Mucosa of descending colon (tissue), 3 donors: ENCODE results near the gene HSF5. TPM values are rescaled to one million over a fixed set of nuclear protein-coding genes. Genes with fewer than 3 reads are reported as not detected.

Source experiments
- ATAC-seq: fragments of 200-7000 bp; cut with Tn5 transposase; one replicate; pipeline ENCODE4 v1.9.1; 2020; ENCODE audit warnings: mild to moderate bottlenecking, moderate library complexity
- DNase-seq, 3 donors: peaks; one replicate each; pipeline ENCODE4 v3.0.0-alpha.2; 2020
- H3K36me3 ChIP-seq: fragments of 200-600 bp; one replicate; pipeline ENCODE4 v1.8.0; 2021; ENCODE audit warnings: low read depth, mild to moderate bottlenecking
- H3K4me1 ChIP-seq: fragments of 200-600 bp; one replicate; pipeline ENCODE4 v1.8.0; 2021; ENCODE audit warnings: low read depth, mild to moderate bottlenecking
- H3K4me3 ChIP-seq: fragments of 200-600 bp; one replicate; pipeline ENCODE4 v1.8.0; 2021; ENCODE audit warnings: mild to moderate bottlenecking
- H3K9me3 ChIP-seq: fragments of 200-600 bp; one replicate; pipeline ENCODE4 v1.8.0; 2021; ENCODE audit warnings: mild to moderate bottlenecking
- intact Hi-C, 2 donors: fragments of 100-400 bp; cut with DNase I in 1 of 2; cut with micrococcal nuclease in 1 of 2; formaldehyde crosslinking; loops; one replicate each; pipeline versions ENCODE4 v1.11.0 to v1.11.1; 2022; cut with DNase I, micrococcal nuclease
- total RNA-seq, 3 donors: library from RNA; stranded (reverse); fragmentation: NEBNext Ultra II Directional in 2 of 3; extraction: Animal tissue kit (Norgen Biotek cat#: 25700) in 2 of 3; gene quantifications; one replicate each; pipeline versions ENCODE4 v1.2.1 to v1.2.4, GENCODE V29; 2021 to 2023
- TF ChIP-seq, protein P1 (sequence below): fragments of 200-600 bp; IDR thresholded peaks from one replicate; pipeline ENCODE4 v1.8.0; 2022; ENCODE audit warnings: antibody characterized with exemption, mild to moderate bottlenecking
- donor health status: DM: no; HTN: no; CAD: no; lungs with moderate emphysema.
- donor health status: DM: no; HTN: no; CAD: no.
- donor health status: DM: no; HTN: yes; CAD: no.

HSF5 gene
- total RNA-seq, 3 donors from 2014 or later = 0.07 to 0.09 TPM; not detected in 1

DNA sequence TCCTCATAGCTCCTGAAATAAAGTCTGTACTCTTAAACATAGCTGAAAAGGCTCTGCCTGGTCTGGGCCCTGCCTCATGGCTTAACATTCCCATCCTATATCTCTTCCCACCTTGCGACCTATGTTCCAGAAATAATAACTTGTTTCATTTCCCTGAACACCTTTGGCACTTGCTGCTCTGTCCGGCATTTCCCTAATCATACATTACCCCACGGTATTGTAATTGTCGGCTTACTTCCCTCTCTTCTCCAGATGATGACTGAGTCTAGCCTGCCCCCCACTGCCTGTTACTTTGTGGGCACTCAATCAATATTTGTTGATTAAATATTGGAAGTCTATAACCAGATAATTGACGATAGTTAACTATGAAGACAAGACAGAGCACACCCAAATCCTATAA is 113.0 kb downstream of the HSF5 start:
- intact Hi-C loops = no loop called here
- no peaks in the 10 kb centered on the region for H3K36me3 ChIP-seq
- DNase-seq (no peak), ATAC-seq (peak; percentile 57)
- TF ChIP-seq, protein P1, sequence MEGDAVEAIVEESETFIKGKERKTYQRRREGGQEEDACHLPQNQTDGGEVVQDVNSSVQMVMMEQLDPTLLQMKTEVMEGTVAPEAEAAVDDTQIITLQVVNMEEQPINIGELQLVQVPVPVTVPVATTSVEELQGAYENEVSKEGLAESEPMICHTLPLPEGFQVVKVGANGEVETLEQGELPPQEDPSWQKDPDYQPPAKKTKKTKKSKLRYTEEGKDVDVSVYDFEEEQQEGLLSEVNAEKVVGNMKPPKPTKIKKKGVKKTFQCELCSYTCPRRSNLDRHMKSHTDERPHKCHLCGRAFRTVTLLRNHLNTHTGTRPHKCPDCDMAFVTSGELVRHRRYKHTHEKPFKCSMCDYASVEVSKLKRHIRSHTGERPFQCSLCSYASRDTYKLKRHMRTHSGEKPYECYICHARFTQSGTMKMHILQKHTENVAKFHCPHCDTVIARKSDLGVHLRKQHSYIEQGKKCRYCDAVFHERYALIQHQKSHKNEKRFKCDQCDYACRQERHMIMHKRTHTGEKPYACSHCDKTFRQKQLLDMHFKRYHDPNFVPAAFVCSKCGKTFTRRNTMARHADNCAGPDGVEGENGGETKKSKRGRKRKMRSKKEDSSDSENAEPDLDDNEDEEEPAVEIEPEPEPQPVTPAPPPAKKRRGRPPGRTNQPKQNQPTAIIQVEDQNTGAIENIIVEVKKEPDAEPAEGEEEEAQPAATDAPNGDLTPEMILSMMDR = no peak
- H3K4me3 ChIP-seq = no peak overlapping the region
- H3K4me1 ChIP-seq = peaks cover 48% of the 10 kb centered on the region
- H3K9me3 ChIP-seq = no peaks in the 10 kb centered on the region

GRCh38 chr17:58373923-58374322 is 114.3 kb downstream of the HSF5 start:
- Histone ChIP-seq H3K4me1 (peaks cover 42% of the 10 kb centered on the region), H3K4me3 (no peak overlapping the region), H3K9me3 (no peaks in the 10 kb centered on the region), H3K36me3 (no peaks in the 10 kb centered on the region)
- no peak for DNase-seq
- TF ChIP-seq, protein P1 = no peak
- intact Hi-C loops = no loop called here
- ATAC-seq = no peak

DNA sequence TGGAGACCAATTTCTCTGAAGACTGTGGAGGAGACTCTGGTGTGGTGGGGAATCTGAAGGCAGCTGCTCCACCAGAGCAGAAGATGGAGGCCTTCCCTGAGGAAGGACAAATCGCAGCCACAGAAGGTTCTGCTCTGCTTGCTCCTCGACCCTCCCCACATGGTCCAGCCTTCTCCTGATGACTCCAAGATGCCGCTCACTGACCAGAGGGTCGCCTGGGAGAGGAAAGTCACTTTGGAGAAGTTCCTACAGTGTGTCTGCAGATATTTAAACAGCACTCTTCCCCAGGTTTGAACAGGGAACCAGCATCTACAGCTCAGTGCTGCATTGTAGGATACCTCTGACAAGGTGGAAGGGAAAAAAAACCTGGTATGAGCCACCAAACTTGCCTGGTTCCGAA is 115.2 kb downstream of the HSF5 start:
- Histone ChIP-seq H3K4me3 (no peak overlapping the region), H3K9me3 (no peaks in the 10 kb centered on the region), H3K4me1 (peaks cover 40% of the 10 kb centered on the region), H3K36me3 (no peaks in the 10 kb centered on the region)
- intact Hi-C loops = no loop called here
- TF ChIP-seq, protein P1 = no peak
- no peak for DNase-seq
- ATAC-seq = no peak

GRCh38 chr17:58371300-58371950 is 116.8 kb downstream of the HSF5 start:
- intact Hi-C loops = no loop called here
- TF ChIP-seq, protein P1 = no peak
- Histone ChIP-seq H3K4me1 (peaks cover 45% of the 10 kb centered on the region), H3K9me3 (no peaks in the 10 kb centered on the region), H3K36me3 (no peaks in the 10 kb centered on the region), H3K4me3 (no peak overlapping the region)
- no peak for DNase-seq
- no peak for ATAC-seq

DNA sequence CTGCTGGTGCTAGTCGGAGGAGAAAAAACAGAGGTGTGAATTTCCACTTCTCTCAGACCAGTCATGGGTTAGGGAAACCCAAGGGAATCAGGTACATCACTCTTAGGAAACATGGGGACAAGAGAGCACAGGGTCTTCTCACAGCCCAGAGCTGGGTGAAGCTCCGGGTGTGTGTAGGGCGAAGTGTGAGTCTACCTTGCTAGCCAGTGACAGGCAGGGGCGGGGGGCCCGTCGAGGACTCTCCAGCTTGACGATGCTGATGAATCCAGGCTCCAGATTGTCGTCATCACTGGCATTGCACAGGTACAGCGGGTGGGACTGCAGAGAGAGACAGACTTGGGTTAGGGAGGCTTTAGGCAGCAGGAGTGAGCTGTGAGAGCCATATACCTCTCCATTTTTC is 117.5 kb downstream of the HSF5 start:
- Histone ChIP-seq H3K9me3 (no peaks in the 10 kb centered on the region), H3K36me3 (no peaks in the 10 kb centered on the region), H3K4me3 (no peak overlapping the region), H3K4me1 (peaks cover 45% of the 10 kb centered on the region)
- ATAC-seq (no peak), DNase-seq (no peak)
- TF ChIP-seq, protein P1 = no peak
- intact Hi-C loops = no loop called here

DNA sequence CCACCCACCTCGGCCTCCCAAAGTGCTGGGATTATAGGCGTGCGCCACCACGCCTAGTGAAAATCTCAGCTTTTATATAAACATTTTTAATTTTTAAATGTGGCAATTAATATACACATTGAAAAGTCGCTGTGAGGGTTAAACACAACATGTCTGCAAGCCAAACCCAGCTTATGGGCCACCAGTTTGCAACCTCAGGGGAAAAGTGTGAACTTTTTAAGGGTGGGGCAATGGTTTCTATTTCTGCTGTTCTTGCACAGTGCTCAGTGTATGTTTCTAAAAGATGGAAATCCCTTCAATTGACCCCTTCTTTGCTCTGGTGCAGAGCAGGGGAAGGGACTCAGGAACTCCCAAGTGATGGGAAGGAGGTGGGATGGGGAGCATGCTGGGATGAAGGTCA is 117.9 kb downstream of the HSF5 start:
- H3K36me3 ChIP-seq = no peaks in the 10 kb centered on the region
- H3K4me3 ChIP-seq = no peak overlapping the region
- no peak for DNase-seq
- no peak for ATAC-seq
- intact Hi-C loops = no loop called here
- TF ChIP-seq, protein P1 = no peak
- H3K4me1 ChIP-seq = peaks cover 43% of the 10 kb centered on the region
- no peaks in the 10 kb centered on the region for H3K9me3 ChIP-seq
